ENCODE results near the gene TMEM250. TPM values are rescaled to one million over a fixed set of nuclear protein-coding genes. Genes with fewer than 3 reads are reported as not detected.

The TMEM250 gene
- total RNA-seq, 1 experiment from 2014 or later = 37.5 TPM

DNA sequence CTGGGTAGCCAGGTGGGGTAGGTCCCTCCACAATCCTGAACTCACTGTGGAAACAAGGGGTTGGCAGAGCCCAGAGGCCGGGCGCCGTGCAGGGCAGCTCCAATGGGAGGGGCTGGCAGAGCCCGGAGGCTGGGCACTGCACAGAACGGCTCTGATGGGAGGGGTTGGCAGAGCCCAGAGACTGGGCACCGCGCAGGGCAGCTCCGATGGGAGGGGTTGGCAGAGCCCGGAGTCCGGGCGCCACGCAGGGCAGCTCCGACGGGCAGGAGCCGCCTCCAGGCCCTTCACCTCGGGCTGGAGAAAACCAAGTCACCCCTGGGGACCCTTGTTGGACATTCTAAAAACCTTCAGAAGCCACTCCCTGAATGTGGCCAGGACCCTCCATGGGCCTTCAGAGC is 32.9 kb downstream of the TMEM250 start:
- intact Hi-C loops (cut with micrococcal nuclease) = loop anchor here (5.0 kb wide), 1 partner anchor 141 kb away; no protein-coding TSS in a partner anchor
- DNase-seq (ENCODE audit: low read depth, low spot score) = no peak
- Histone ChIP-seq H3K9me3 (ENCODE audit: control insufficient read depth in 1 of 2, insufficient read depth in 1 of 2, low read depth in 1 of 2, low read length in 2 of 2) (no peaks in the 10 kb centered on the region), H3K4me1 (ENCODE audit: control insufficient read depth in 1 of 2, insufficient read depth in 2 of 2, low read length in 2 of 2) (peaks cover 6 to 11% of the 10 kb centered on the region in 2 experiments; a peak in 3 of 4 replicates), H3K36me3 (ENCODE audit: control insufficient read depth in 1 of 2, insufficient read depth in 2 of 2, low read length in 2 of 2) (no peaks in the 10 kb centered on the region; a peak in 1 of 4 replicates), H3K79me2 (ENCODE audit: insufficient read depth, low read length) (peaks cover 99% of the 10 kb centered on the region), H3K4me3 (replicated peaks in 1 of 2; ENCODE audit: low read depth in 1 of 2, low read length in 2 of 2) (no peak overlapping the region), H3K27me3 (ENCODE audit: insufficient read depth, low read length) (no peaks in the 10 kb centered on the region), H3K27ac (ENCODE audit: low read depth, low read length) (no peak overlapping the region), H3K4me2 (ENCODE audit: low read length) (no peak overlapping the region), H3K9ac (ENCODE audit: low read length) (no peak overlapping the region), H4K20me1 (ENCODE audit: insufficient read depth) (no peaks in the 10 kb centered on the region), H2AFZ (ENCODE audit: low read depth, low read length, poor library complexity, severe bottlenecking) (no peak overlapping the region), H3K9me2 (ENCODE audit: insufficient read depth) (no peaks in the 10 kb centered on the region)
- no peak for TF ChIP-seq FOSL1 (IDR thresholded peaks at IDR 0.05; ENCODE audit: low read depth)
- TF ChIP-seq, protein P1, sequence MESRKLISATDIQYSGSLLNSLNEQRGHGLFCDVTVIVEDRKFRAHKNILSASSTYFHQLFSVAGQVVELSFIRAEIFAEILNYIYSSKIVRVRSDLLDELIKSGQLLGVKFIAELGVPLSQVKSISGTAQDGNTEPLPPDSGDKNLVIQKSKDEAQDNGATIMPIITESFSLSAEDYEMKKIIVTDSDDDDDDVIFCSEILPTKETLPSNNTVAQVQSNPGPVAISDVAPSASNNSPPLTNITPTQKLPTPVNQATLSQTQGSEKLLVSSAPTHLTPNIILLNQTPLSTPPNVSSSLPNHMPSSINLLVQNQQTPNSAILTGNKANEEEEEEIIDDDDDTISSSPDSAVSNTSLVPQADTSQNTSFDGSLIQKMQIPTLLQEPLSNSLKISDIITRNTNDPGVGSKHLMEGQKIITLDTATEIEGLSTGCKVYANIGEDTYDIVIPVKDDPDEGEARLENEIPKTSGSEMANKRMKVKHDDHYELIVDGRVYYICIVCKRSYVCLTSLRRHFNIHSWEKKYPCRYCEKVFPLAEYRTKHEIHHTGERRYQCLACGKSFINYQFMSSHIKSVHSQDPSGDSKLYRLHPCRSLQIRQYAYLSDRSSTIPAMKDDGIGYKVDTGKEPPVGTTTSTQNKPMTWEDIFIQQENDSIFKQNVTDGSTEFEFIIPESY (IDR thresholded peaks at IDR 0.05; ENCODE audit: extremely low read depth, insufficient replicate concordance, low read length) = no peak
- no peak for TF ChIP-seq SRF (IDR thresholded peaks at IDR 0.05; ENCODE audit: low read depth)
- TF ChIP-seq, protein P2, sequence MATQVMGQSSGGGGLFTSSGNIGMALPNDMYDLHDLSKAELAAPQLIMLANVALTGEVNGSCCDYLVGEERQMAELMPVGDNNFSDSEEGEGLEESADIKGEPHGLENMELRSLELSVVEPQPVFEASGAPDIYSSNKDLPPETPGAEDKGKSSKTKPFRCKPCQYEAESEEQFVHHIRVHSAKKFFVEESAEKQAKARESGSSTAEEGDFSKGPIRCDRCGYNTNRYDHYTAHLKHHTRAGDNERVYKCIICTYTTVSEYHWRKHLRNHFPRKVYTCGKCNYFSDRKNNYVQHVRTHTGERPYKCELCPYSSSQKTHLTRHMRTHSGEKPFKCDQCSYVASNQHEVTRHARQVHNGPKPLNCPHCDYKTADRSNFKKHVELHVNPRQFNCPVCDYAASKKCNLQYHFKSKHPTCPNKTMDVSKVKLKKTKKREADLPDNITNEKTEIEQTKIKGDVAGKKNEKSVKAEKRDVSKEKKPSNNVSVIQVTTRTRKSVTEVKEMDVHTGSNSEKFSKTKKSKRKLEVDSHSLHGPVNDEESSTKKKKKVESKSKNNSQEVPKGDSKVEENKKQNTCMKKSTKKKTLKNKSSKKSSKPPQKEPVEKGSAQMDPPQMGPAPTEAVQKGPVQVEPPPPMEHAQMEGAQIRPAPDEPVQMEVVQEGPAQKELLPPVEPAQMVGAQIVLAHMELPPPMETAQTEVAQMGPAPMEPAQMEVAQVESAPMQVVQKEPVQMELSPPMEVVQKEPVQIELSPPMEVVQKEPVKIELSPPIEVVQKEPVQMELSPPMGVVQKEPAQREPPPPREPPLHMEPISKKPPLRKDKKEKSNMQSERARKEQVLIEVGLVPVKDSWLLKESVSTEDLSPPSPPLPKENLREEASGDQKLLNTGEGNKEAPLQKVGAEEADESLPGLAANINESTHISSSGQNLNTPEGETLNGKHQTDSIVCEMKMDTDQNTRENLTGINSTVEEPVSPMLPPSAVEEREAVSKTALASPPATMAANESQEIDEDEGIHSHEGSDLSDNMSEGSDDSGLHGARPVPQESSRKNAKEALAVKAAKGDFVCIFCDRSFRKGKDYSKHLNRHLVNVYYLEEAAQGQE (IDR thresholded peaks at IDR 0.05; ENCODE audit: low read depth) = no peak
- TF ChIP-seq YY1 (IDR thresholded peaks at IDR 0.05; ENCODE audit: extremely low read depth, insufficient replicate concordance, low read depth, low read length) = no peak
- no peak for TF ChIP-seq TCF7L2 (IDR thresholded peaks at IDR 0.05; ENCODE audit: borderline replicate concordance, extremely low read depth, insufficient read depth, insufficient read length)
- TF ChIP-seq, protein P3, sequence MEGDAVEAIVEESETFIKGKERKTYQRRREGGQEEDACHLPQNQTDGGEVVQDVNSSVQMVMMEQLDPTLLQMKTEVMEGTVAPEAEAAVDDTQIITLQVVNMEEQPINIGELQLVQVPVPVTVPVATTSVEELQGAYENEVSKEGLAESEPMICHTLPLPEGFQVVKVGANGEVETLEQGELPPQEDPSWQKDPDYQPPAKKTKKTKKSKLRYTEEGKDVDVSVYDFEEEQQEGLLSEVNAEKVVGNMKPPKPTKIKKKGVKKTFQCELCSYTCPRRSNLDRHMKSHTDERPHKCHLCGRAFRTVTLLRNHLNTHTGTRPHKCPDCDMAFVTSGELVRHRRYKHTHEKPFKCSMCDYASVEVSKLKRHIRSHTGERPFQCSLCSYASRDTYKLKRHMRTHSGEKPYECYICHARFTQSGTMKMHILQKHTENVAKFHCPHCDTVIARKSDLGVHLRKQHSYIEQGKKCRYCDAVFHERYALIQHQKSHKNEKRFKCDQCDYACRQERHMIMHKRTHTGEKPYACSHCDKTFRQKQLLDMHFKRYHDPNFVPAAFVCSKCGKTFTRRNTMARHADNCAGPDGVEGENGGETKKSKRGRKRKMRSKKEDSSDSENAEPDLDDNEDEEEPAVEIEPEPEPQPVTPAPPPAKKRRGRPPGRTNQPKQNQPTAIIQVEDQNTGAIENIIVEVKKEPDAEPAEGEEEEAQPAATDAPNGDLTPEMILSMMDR (IDR thresholded peaks at IDR 0.05 in 2 of 3, conservative IDR thresholded peaks at IDR 0.05 in 1 of 3; ENCODE audit: borderline replicate concordance in 1 of 3, insufficient read depth in 1 of 3, low read depth in 2 of 3, low read length in 2 of 3) = no peak
- TF ChIP-seq JUND (IDR thresholded peaks at IDR 0.05) = no peak
- TF ChIP-seq ELF1 (IDR thresholded peaks at IDR 0.05; ENCODE audit: borderline replicate concordance, low read depth) = no peak
- no peak for TF ChIP-seq EGR1 (IDR thresholded peaks at IDR 0.05; ENCODE audit: low read depth)
- no peak for TF ChIP-seq POLR2AphosphoS5 (IDR thresholded peaks at IDR 0.05; ENCODE audit: low read depth, low read length)
- TF ChIP-seq SP1 (IDR thresholded peaks at IDR 0.05; ENCODE audit: low read depth) = no peak
- TF ChIP-seq, protein P4, sequence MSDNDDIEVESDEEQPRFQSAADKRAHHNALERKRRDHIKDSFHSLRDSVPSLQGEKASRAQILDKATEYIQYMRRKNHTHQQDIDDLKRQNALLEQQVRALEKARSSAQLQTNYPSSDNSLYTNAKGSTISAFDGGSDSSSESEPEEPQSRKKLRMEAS (IDR thresholded peaks at IDR 0.05) = no peak
- TF ChIP-seq ZFX (IDR thresholded peaks at IDR 0.05) = no peak
- TF ChIP-seq ZNF274 (IDR thresholded peaks at IDR 0.05; ENCODE audit: low read depth, low read length) = no peak
- TF ChIP-seq SIN3A (IDR thresholded peaks at IDR 0.05; ENCODE audit: low read depth) = no peak
- TF ChIP-seq EZH2 (IDR thresholded peaks at IDR 0.05) = no peak
- no peak for TF ChIP-seq RAD21 (IDR thresholded peaks at IDR 0.05; ENCODE audit: low read depth)
- TF ChIP-seq, protein P5, sequence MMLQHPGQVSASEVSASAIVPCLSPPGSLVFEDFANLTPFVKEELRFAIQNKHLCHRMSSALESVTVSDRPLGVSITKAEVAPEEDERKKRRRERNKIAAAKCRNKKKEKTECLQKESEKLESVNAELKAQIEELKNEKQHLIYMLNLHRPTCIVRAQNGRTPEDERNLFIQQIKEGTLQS (IDR thresholded peaks at IDR 0.05) = no peak
- ChIA-PET POLR2A (no interaction called here), RAD21 (ENCODE audit: low non-redundant PET in 1 of 2, low total read pairs in 2 of 2, uncharacterized antibody in 2 of 2, unreplicated experiment in 2 of 2) (no interaction called here), CTCF (no interaction called here)
- no TSS peak for BruUV-seq (replicated peaks)
- no peak for ATAC-seq
